PC-3 (cell line): ENCODE data around the gene RNF126.

Source experiments
- EZH2 ChIP-seq: fragments of 300-600 bp; sonication (generic); IDR thresholded peaks from one replicate; pipeline ENCODE4 v1.6.1; 2017; ENCODE audit warnings: antibody characterized with exemption, mild to moderate bottlenecking, low read length; ENCODE audit not compliant: unreplicated experiment
- EZH2phosphoT487 ChIP-seq: fragments of 300-600 bp; sonication (generic); IDR thresholded peaks from 2 replicates; pipeline ENCODE4 v1.6.1; 2018; ENCODE audit warnings: mild to moderate bottlenecking, antibody characterized with exemption, low read length, borderline replicate concordance
- TF ChIP-seq, protein P1 (sequence below): fragments of 300-600 bp; sonication (generic); conservative IDR thresholded peaks from 2 replicates; pipeline ENCODE4 v1.5.1; 2017; ENCODE audit warnings: antibody characterized with exemption, low read depth, mild to moderate bottlenecking, low read length

GRCh38 chr19:686589-687297, 23.7 kb upstream of the RNF126 start:
- TF ChIP-seq, protein P1, sequence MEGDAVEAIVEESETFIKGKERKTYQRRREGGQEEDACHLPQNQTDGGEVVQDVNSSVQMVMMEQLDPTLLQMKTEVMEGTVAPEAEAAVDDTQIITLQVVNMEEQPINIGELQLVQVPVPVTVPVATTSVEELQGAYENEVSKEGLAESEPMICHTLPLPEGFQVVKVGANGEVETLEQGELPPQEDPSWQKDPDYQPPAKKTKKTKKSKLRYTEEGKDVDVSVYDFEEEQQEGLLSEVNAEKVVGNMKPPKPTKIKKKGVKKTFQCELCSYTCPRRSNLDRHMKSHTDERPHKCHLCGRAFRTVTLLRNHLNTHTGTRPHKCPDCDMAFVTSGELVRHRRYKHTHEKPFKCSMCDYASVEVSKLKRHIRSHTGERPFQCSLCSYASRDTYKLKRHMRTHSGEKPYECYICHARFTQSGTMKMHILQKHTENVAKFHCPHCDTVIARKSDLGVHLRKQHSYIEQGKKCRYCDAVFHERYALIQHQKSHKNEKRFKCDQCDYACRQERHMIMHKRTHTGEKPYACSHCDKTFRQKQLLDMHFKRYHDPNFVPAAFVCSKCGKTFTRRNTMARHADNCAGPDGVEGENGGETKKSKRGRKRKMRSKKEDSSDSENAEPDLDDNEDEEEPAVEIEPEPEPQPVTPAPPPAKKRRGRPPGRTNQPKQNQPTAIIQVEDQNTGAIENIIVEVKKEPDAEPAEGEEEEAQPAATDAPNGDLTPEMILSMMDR, result no peak
- TF ChIP-seq EZH2 (no peak), EZH2phosphoT487 (no peak)
